Mesenchymal stem cell (in vitro differentiated cells and primary cell): ENCODE data around the gene FRMD4A.

ENCODE experiments used
- DNase-seq: peaks from one replicate; pipeline ENCODE4 v3.0.0-alpha.2; 2013
- H2AFZ ChIP-seq: one replicate; pipeline ENCODE4 v1.6.1; 2013; ENCODE audit warnings: low read depth, mild to moderate bottlenecking, control low read depth, inconsistent platforms, low read length, moderate library complexity
- H2AK5ac ChIP-seq: 2 replicates; pipeline ENCODE4 v1.6.1; 2013; ENCODE audit warnings: low read length, moderate library complexity, mild to moderate bottlenecking, inconsistent platforms; ENCODE audit not compliant: severe bottlenecking
- H2BK120ac ChIP-seq: one replicate; pipeline ENCODE4 v1.6.1; 2013; ENCODE audit warnings: low read depth, mild to moderate bottlenecking, inconsistent platforms, low read length, moderate library complexity
- H2BK12ac ChIP-seq, 2 experiments: one replicate each; pipeline ENCODE4 v1.6.1; 2013; ENCODE audit warnings: inconsistent platforms in 2 of 2, low read length in 2 of 2, mild to moderate bottlenecking in 2 of 2, moderate library complexity in 2 of 2, control low read depth in 1 of 2
- H2BK15ac ChIP-seq: one replicate; pipeline ENCODE4 v1.6.1; 2013; ENCODE audit warnings: mild to moderate bottlenecking, low read depth, inconsistent platforms; ENCODE audit not compliant: poor library complexity, severe bottlenecking
- H2BK5ac ChIP-seq: 2 replicates; pipeline ENCODE4 v1.6.1; 2013; ENCODE audit warnings: low read depth, mild to moderate bottlenecking, low read length, control low read depth, inconsistent platforms; ENCODE audit not compliant: poor library complexity, severe bottlenecking
- H3K14ac ChIP-seq, 2 experiments: one replicate each; pipeline ENCODE4 v1.6.1; 2013; ENCODE audit warnings: inconsistent platforms in 2 of 2, low read length in 2 of 2, control low read depth in 1 of 2, mild to moderate bottlenecking in 1 of 2, moderate library complexity in 1 of 2
- H3K18ac ChIP-seq, 2 experiments: one replicate each; pipeline ENCODE4 v1.6.1; 2013; ENCODE audit warnings: inconsistent platforms in 2 of 2, low read length in 2 of 2, control low read depth in 1 of 2, low read depth in 1 of 2, mild to moderate bottlenecking in 1 of 2
- H3K23ac ChIP-seq, 2 experiments: one replicate each; pipeline ENCODE4 v1.6.1; 2013; ENCODE audit warnings: inconsistent platforms in 2 of 2, low read length in 2 of 2, mild to moderate bottlenecking in 2 of 2, moderate library complexity in 2 of 2, control low read depth in 1 of 2
- H3K27ac ChIP-seq: 2 replicates; pipeline ENCODE4 v1.5.1; 2013; ENCODE audit warnings: mild to moderate bottlenecking, moderate library complexity, low read length, control low read depth, inconsistent platforms; ENCODE audit not compliant: poor library complexity, severe bottlenecking
- H3K27me3 ChIP-seq, 2 experiments: 2 replicates each; pipeline versions ENCODE4 v1.6.1 to v1.7.0; 2013; ENCODE audit warnings: low read length in 2 of 2, mild to moderate bottlenecking in 2 of 2, moderate library complexity in 2 of 2, control low read depth in 1 of 2, inconsistent platforms in 1 of 2; ENCODE audit not compliant: control insufficient read depth in 1 of 2, insufficient read depth in 1 of 2
- H3K36me3 ChIP-seq, 2 experiments: 2 replicates each; pipeline versions ENCODE4 v1.6.1 to v1.7.0; 2013; ENCODE audit warnings: low read length in 2 of 2, control low read depth in 1 of 2, inconsistent platforms in 1 of 2, low read depth in 1 of 2, mild to moderate bottlenecking in 1 of 2; ENCODE audit not compliant: insufficient read depth in 2 of 2, control insufficient read depth in 1 of 2
- H3K4ac ChIP-seq, 2 experiments: one replicate each; pipeline ENCODE4 v1.6.1; 2013; ENCODE audit warnings: inconsistent platforms in 2 of 2, low read length in 2 of 2, mild to moderate bottlenecking in 2 of 2, moderate library complexity in 2 of 2, control low read depth in 1 of 2, low read depth in 1 of 2
- H3K4me1 ChIP-seq: 2 replicates; pipeline ENCODE4 v1.6.1; 2013; ENCODE audit warnings: low read depth, low read length, control low read depth; ENCODE audit not compliant: control insufficient read depth, insufficient read depth
- H3K4me2 ChIP-seq: 2 replicates; pipeline ENCODE4 v1.6.1; 2013; ENCODE audit warnings: low read length, mild to moderate bottlenecking, inconsistent platforms; ENCODE audit not compliant: poor library complexity, severe bottlenecking
- H3K4me3 ChIP-seq, 2 experiments: 2 replicates each; pipeline versions ENCODE4 v1.5.1 to v1.7.0; 2013; ENCODE audit warnings: low read length in 2 of 2, mild to moderate bottlenecking in 2 of 2, control low read depth in 1 of 2, low read depth in 1 of 2; ENCODE audit not compliant: insufficient read depth in 1 of 2
- H3K79me1 ChIP-seq: replicated peaks from 2 replicates; pipeline ENCODE4 v1.6.1; 2013; ENCODE audit warnings: mild to moderate bottlenecking, control low read depth, low read length, inconsistent platforms; ENCODE audit not compliant: poor library complexity, severe bottlenecking
- H3K9ac ChIP-seq: 2 replicates; pipeline ENCODE4 v1.7.0; 2013; ENCODE audit warnings: mild to moderate bottlenecking, low read length, moderate library complexity
- H3K9me3 ChIP-seq: 2 replicates; pipeline ENCODE4 v1.7.0; 2013; ENCODE audit warnings: mild to moderate bottlenecking, low read length; ENCODE audit not compliant: control insufficient read depth
- H4K8ac ChIP-seq: one replicate; pipeline ENCODE4 v1.6.1; 2013; ENCODE audit warnings: inconsistent platforms, mild to moderate bottlenecking, low read length, moderate library complexity
- H4K91ac ChIP-seq: one replicate; pipeline ENCODE4 v1.6.1; 2013; ENCODE audit warnings: mild to moderate bottlenecking, low read length, inconsistent platforms
- WGBS: methylation state at CpG from one replicate; pipeline ENCODE4 v1.1.7; 2013; ENCODE audit warnings: mixed read lengths; 5-methylcytosine and 5-hydroxymethylcytosine counted together

The FRMD4A gene

GRCh38 chr10:14244147-14244546 lies 86.6 kb downstream of the FRMD4A start:
- Histone ChIP-seq H3K4me1 (peaks cover 4% of the 10 kb centered on the region), H3K9ac (no peak overlapping the region), H2AFZ (no peak overlapping the region), H3K9me3 (no peaks in the 10 kb centered on the region), H3K14ac (no peak overlapping the region), H3K4me3 (no peak overlapping the region), H3K27me3 (peaks cover 15 to 45% of the 10 kb centered on the region in 2 experiments), H2BK15ac (no peak overlapping the region), H3K36me3 (no peaks in the 10 kb centered on the region), H2BK5ac (no peak overlapping the region), H3K4ac (no peak overlapping the region), H2AK5ac (peak overlapping the region; percentile 14), H4K8ac (no peak overlapping the region), H3K79me1 (no peaks in the 10 kb centered on the region), H3K4me2 (no peak overlapping the region), H2BK120ac (no peak overlapping the region), H4K91ac (no peak overlapping the region), H3K23ac (no peak overlapping the region), H3K27ac (no peak overlapping the region), H3K18ac (no peak overlapping the region), H2BK12ac (no peak overlapping the region)
- DNase-seq = no peak
- 29% methylated on average over 2 of the region's 3 CpGs for WGBS

GRCh38 chr10:14243221-14243620 lies 87.5 kb downstream of the FRMD4A start:
- Histone ChIP-seq H2AK5ac (no peak overlapping the region), H2BK15ac (no peak overlapping the region), H2BK120ac (no peak overlapping the region), H3K79me1 (no peaks in the 10 kb centered on the region), H3K4ac (no peak overlapping the region), H3K18ac (no peak overlapping the region), H3K27ac (no peak overlapping the region), H3K14ac (no peak overlapping the region), H4K91ac (no peak overlapping the region), H3K23ac (no peak overlapping the region), H2AFZ (no peak overlapping the region), H3K4me1 (peaks cover 4% of the 10 kb centered on the region), H2BK12ac (no peak overlapping the region), H3K36me3 (no peaks in the 10 kb centered on the region), H4K8ac (no peak overlapping the region), H2BK5ac (no peak overlapping the region), H3K27me3 (peaks cover 15 to 45% of the 10 kb centered on the region in 2 experiments), H3K4me2 (no peak overlapping the region), H3K9me3 (no peaks in the 10 kb centered on the region), H3K4me3 (no peak overlapping the region), H3K9ac (no peak overlapping the region)
- 94% methylated on average over 5 of the region's 6 CpGs for WGBS
- no peak for DNase-seq

- no peak for DNase-seq
- peaks cover 4% of the 10 kb centered on the region for H3K4me1 ChIP-seq
- H2BK12ac ChIP-seq = no peak overlapping the region
- H3K18ac ChIP-seq = no peak overlapping the region
- no peak overlapping the region for H3K27ac ChIP-seq
- H2BK5ac ChIP-seq = no peak overlapping the region
- H3K36me3 ChIP-seq = no peaks in the 10 kb centered on the region
- H3K79me1 ChIP-seq = no peaks in the 10 kb centered on the region
- no peak overlapping the region for H3K14ac ChIP-seq
- no peak overlapping the region for H2BK15ac ChIP-seq
- H4K91ac ChIP-seq = no peak overlapping the region
- H2AK5ac ChIP-seq = no peak overlapping the region
- no peak overlapping the region for H3K23ac ChIP-seq
- H4K8ac ChIP-seq = no peak overlapping the region
- no peaks in the 10 kb centered on the region for H3K9me3 ChIP-seq
- H2AFZ ChIP-seq = no peak overlapping the region
- no peak overlapping the region for H3K4me3 ChIP-seq
- no peak overlapping the region for H3K4ac ChIP-seq
- WGBS = no CpG with 5 or more reads among the region's 1 CpG
- no peak overlapping the region for H3K4me2 ChIP-seq
- H2BK120ac ChIP-seq = no peak overlapping the region
- H3K9ac ChIP-seq = no peak overlapping the region
- peaks cover 10 to 38% of the 10 kb centered on the region in 2 experiments for H3K27me3 ChIP-seq
Observed at GRCh38 chr10:14241196-14241595, 89.5 kb downstream of the FRMD4A start.

- no peaks in the 10 kb centered on the region for H3K36me3 ChIP-seq
- H3K18ac ChIP-seq = no peak overlapping the region
- peaks cover 12 to 39% of the 10 kb centered on the region in 2 experiments for H3K27me3 ChIP-seq
- H3K27ac ChIP-seq = no peak overlapping the region
- H3K79me1 ChIP-seq = no peaks in the 10 kb centered on the region
- H2BK12ac ChIP-seq = no peak overlapping the region
- no peak overlapping the region for H2AK5ac ChIP-seq
- no peak overlapping the region for H2BK5ac ChIP-seq
- H3K23ac ChIP-seq = no peak overlapping the region
- H4K91ac ChIP-seq = no peak overlapping the region
- no peak overlapping the region for H4K8ac ChIP-seq
- no peak overlapping the region for H3K4me2 ChIP-seq
- H3K4ac ChIP-seq = no peak overlapping the region
- H3K4me3 ChIP-seq = no peak overlapping the region
- no peak overlapping the region for H2BK15ac ChIP-seq
- no peak overlapping the region for H3K14ac ChIP-seq
- H3K4me1 ChIP-seq = peaks cover 4% of the 10 kb centered on the region
- H2BK120ac ChIP-seq = no peak overlapping the region
- 66% methylated on average over 11 of the region's 13 CpGs for WGBS
- H3K9me3 ChIP-seq = no peaks in the 10 kb centered on the region
- H2AFZ ChIP-seq = no peak overlapping the region
- no peak for DNase-seq
- no peak overlapping the region for H3K9ac ChIP-seq
Observed at GRCh38 chr10:14240253-14241189, 90.2 kb downstream of the FRMD4A start.
